A204.1 (cell line): ENCODE results near the gene C6orf15.

Source experiments
- FAIRE-seq: peaks from 2 replicates; lab custom pipeline; 2012; peaks lifted over from hg19 to GRCh38; lab: Jason Lieb, UNC

The C6orf15 gene

DNA sequence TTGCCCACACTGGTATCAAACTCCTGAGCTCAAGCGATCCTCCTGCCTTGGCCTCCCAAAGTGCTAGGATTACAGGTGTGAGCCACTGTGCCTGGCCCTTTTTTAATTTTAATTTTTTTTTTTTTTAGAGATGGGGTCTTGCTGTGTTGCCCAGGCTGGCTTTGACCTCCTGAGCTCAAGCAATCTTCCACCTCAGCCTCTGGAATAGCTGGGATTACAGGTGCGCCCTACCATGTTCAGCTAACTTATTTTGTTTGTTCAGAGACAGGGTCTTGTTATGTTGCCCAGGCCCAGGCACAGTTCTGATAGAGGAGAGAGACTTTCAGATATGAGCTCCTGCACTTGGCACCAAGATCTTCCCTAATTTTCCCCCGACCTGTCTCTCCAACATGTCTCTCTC, 18.4 kb upstream of the C6orf15 start:
- no peak for FAIRE-seq

DNA sequence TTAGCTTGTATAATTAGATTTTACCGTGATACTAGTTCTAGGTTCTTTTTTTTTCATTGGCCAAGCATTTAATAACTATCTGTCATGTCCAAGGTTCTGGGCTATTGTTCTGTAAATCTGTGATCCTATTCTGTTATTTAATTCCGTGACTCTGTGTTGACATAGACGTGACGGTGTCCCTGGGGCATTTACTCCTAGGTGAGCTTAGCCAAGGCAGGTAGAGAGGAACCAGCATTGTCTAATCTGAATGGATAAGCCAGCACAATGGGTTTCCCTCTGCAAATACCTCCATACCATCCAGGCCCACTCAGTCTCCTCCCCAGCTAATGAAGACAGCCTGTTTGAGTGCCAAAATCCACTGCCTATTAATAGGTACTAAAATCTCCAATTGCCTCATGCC, 16.8 kb upstream of the C6orf15 start:
- FAIRE-seq: no peak

DNA sequence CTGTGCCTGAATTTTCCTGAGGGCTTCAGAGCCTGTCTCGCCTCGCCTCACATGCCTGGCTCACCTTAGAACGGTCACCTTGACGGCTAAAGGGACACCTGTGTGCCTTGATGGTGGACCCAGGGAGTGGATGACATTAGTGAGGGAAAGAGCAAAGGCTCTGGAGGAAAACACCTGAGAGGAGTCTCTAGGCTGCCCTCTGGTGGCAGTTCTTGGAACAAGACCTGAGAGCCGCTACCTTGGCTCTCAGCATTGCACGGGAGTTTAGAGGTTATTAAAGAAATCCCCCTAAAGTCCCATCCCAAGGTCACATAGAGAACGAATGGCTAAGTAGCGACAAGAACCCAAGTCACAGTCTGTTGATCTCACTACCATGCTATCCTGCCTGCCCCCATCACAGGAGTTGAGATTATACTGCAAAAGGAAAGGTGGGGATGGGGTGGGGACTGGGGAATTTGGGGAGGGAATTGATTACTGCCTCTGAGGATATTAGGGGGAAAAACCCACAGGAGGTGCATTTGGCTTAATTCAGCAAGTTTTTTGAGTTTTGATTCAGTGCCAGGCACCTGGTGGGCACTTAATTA, 15.8 kb upstream of the C6orf15 start:
- FAIRE-seq: no peak

DNA sequence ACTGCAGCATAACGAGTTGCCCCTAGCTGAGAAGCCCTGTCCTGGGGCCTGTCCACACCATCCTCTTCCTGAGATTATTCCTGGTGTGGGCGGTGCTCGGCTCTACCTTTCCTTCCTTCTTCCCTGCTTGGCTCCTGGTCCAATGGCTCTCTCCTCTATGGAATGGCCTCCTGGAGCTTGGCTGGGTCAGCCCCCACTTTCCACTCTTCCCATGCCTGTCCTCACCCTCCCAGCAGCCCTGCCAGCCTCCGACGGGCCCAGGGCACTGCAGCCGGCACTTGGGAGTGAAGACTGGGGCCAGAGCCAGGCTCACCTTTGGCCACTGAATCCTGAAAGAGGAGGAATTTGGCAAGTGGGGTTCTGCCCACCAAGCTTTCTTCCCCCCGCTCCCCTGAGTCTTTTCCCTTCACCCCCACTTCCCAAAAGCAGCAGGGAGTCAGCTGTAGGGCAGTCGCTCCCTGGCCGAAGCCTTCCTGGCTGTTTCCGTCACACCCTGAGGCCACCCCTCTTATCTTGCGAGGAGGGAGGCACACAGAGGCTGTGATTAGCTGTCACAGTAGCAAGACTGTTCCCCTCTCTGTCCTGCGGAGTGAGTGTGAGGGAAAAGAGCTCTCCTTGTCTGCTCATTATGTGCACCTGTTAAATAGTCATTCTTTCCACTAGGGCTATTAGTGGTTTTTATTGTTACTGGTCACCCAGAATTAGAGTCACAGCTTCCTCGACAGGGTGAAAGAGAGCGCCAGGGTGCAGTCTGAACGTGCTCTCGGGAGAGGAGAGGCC, 14.2 kb upstream of the C6orf15 start:
- FAIRE-seq: no peak

DNA sequence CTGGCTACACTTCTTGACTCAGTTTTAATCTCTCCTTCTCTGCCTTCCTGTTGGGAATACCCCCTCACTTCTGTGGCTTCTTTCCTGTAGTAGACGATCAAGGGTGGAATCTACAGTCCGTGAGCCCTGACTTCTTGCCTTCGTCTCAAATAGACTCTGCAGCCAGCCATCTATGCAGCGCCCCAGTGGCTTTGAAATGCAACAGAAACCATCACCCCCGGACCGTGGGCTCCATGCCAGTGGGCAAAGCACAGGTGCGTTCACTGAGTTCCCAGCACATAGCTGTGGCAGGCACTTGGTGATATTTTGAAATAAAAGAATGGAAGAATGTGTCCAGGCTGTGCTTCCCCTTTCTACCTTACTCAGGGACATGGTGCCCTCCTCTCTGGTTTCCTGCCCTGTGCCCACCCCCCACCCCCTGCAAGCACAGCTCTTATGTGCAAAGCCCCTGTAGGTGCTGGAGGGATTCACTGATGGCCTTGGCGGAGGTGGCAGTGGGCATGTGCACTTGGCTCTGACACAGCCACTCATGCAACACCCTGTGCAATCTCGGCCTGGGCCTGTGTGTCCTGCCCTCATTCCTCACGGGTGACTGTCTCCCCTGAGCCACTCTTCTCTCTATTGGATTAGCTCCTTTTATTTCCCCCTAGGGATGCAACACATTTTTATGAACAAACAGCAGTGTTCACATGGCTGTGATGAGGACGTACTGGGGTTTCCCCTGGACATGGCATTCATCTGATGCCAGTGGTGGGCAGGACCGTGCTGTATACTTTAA, 13.4 kb upstream of the C6orf15 start:
- no peak for FAIRE-seq

DNA sequence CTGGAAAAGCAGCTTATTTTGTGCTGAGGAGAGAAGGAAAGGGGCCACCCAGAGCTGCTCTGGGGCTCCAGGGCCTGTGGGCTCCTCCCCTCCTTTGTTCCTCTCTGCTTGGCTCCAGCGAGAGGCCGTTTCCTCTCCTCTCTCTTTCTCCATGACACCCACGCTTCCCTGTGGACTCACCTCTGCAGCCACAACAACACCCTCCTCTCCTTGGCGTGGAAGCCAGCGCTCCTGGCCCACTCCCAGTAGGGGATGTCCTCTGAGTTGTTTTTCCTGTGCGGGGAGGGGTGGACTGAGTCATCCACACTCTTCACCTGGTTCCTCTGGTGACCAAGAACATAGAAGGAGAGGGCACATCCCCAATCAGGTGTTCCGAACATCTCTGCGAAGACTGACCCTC, 12.8 kb upstream of the C6orf15 start:
- no peak for FAIRE-seq

DNA sequence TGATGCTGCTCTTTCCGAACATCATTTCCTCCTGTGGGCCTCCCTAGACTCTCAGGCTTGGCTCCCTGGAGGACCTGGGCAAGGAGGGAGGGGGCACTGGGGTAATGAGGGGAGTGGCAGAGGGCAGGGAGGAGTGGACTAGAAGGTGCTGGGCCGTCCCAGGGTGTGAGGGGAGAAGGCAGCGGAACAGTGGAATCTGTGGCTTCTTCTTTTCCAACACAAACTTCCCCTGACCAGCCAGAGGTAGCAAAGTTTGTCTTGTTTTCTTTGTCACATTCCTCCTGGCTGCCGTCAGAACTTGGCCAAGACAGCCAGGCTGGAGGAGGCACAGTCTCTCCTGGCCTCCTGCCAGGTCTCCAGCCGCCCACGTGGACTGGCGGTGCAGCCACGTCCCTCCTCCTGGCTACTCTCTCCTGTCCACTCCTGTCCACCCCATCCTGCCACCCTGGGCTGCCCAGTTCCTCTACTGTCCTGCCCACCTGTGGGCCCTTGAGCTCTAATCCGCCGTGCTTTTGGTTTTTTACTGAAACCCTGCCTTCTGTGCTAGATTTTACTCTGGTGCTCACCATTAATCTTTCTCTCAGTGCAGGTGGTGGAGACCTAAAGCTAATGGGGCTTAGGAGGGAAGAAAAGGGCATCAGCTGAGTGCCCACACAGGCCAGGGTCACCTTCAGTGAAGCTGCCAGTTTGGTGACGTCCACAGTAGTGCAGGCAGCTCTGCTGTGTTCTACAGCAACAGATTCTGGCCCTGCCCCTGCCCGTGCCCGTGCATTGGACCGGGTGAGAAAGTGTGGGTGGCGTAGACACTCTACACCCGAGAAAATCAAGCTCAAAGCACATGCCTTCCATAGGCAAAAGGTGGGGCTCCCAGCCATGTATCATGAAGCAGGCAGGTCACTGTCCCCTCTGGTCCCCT, 10.7 kb upstream of the C6orf15 start:
- FAIRE-seq: no peak

DNA sequence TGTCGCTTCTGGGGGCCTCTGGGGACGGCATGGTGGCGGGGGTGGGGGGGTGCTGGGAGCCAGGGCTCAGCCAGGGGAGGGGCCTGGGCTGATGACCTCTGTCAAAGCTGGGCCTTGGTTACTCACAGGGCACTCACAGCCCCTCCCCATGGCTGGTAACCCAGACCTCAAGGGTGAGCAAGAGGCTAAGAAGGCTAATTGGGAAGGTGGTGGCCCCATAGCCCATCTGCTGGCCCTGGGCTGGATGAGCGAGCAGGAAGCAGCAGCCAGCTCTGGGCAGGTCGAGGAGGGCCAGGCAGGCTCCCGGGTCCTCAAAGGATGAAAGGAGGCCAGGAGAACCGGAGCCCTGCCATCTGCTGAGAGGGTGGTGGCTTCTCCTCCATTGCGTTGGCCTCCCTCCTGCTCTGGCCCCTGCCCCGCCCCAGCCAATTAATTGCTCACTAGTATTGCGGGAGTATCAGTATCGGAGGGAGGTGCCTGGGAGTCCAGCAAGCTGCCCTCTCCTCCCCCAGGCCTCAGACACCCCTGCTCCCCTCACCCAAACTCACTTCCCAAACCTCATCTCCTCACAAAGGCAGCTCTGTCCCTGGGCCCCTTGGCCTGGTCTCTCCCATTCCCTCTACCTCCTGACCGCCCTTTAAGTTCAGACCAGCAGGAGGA, 8.9 kb upstream of the C6orf15 start:
- no peak for FAIRE-seq

DNA sequence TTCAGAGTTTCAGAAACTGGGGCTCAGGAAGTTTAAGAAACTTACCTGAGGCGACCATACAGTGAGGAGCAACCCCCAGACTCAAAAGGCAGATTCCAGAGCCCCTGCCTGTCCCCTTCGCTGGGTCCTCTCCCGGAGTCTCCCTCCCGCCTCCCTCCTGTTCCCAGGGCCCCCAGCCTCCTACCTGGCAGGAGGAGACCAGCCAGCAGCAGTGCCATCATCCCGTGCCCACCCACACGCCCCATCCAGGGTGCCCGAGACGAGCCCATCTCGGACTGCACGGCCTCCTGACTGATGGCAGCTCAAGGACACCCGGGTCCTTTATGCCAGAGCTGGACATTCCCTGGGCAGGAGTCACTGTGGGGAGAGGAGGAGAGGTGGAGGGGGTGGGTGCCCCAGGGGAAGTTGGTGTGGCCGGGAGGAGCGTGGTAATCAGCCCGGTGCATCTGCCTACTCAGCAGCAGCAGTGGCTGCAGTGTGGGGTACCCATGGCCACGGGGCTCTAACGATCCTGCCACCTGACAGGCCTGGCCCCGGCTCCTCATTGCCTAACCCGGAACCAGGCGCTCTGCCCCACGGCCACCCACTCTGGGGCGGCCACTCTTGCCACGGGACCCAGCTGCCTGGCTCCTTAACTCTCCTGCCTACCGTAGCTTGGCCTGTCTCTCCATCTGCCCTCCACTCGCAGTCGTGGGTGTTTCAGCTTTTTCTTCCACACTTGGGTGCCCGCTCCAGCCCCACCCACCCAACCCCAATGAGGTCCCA, 8.0 kb upstream of the C6orf15 start, which contains the start of gene CDSN:
TSS of gene CDSN (minus strand) at position 296 of the 765 bp plus-strand sequence. CDS start at position 269, 27 bp downstream.
- no peak for FAIRE-seq

DNA sequence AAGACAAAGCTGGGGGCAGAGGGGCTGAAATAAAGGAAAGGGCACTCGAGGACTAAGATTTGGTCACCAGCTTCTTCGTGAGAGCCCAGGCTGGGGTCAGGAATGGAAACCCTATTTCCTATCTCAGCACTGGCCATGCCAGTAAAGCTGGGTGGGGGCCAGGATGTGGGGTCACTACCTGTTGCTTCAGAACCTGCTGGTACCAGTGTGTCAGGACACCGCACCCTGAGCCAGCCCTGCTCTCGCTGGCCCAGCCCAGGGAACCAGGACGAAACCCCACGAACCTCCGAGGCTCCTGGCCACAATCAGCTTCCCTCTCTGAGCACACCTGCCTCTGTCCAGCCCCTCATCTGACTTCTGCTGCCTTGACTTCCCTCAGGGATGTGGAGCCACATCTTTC, 5.8 kb upstream of the C6orf15 start:
- FAIRE-seq: no peak

DNA sequence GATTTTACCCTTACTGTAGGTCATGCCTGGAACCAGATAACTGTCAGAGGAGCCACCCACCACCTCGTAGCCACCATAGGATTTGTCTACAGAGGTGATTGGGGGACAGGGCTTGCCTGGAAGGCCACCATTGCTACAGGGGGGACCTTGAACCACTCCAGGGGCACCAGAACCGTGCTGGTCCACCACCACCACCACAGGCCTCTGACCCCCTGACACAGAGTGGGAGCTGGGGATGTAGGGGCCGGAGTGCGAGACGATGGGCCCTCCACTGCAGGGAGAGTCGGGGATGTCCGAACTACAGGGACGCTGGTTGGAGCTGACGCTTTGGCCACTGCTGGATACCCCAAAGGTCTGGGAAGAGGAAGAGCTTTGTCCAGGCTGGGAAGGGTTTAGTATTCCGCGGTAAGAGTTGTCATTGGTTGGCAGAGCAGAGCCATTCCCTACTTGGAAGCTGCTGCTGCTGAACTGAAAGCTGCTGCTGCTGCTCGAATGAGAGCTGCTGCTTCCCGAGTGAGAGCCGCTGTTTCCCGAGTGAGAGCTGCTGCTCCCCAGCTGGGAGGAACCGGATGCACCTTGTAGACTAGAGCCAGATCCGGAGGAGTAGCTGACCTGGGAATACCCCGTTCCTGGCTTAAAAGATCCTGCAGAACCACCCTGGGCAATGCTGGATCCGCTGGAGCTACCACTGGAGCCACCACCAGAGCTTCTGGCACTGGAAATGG, 4.4 kb upstream of the C6orf15 start:
- FAIRE-seq: no peak

DNA sequence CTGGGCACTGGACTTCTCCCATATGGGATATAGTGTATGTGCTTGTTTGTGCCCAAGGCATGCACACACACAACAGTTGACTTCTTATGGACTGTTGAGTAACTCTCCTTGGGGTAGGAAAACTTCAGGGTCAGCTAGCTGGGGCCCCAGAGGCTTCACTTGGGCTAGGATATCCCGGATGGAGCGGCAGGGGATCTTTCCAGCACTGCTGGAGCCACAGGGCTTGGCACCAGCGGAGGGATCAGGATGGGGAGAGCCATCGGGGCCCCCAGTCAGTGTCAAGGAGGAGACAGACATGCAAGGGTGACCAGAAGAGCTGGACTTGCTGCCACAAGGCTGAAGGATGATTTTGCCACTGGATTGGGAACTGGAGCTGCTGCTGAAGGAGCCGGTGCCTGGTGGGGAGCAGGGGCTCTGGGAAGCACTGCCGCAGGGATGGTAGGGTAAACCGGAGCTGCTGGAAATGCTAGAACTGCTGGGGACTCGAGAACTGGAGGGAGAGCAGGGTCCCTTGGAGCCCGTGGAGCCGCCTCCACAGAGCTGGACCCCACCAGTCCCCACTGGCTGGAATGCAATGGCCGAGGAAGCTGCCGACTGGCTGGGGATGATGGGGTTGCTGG, 3.7 kb upstream of the C6orf15 start:
- no peak for FAIRE-seq

DNA sequence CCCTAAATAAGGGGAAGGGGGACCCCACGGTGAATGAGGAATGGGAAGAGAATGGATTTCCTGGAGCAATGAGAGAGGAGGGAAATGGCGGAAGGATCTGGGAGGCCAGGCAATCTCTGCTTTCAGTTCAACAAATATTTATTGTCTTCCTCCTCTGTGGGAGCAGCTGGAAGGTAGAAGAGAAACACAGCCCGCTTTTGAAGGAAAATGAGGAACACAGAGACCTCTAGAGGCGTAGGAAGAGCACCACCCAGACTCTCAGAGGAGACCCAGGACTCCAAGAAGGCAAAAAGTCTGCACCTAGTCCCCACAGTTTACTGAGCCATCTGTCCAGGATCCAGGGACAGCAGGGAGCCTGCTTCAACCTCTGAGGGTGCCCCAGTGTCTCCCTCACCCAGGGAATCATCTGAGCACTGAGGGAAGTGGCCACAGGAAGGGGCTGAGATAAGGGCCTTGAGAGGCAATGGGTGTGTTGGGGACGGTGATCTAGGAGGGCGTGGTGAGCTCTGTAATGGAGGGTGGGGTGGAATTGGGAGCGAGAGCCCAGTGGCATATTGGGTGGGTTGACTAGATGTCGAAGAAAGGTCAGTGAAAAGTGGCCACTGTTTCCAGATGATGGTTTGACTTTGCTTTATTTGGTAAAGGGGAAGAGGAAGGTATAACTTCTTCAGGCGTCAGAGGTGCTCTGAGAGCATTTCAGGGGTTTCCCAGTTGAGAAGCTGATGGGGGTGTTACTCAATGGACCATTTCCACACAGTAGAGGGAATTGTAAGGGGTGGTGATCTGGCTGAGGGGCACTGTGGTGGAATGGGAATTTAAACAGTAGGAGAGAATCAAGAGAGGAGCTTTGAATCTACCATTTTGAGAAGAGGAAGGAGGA, 2.8 kb upstream of the C6orf15 start:
- FAIRE-seq: no peak

DNA sequence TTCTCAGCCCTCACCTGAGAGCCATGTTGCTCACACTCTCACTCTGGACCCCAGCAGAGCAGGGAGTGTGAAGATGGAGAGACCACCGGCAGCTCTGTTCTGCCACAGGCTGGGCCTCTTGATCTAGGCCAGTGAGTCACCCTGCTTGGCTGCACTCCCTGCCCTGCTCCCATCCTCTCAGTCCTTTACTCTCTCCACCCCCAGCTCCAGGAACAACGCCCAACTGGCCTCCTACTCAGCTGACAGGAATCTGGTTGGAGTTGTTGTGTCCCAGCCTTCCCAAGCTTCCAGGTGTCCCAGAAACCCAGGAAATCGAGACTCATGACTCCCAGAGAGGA, 2.1 kb upstream of the C6orf15 start, which contains the start of gene PSORS1C1:
TSS of gene PSORS1C1 (plus strand) at position 260 of the 338 bp plus-strand sequence. CDS start 14,833 bp downstream, outside the sequence.
- FAIRE-seq: no peak

DNA sequence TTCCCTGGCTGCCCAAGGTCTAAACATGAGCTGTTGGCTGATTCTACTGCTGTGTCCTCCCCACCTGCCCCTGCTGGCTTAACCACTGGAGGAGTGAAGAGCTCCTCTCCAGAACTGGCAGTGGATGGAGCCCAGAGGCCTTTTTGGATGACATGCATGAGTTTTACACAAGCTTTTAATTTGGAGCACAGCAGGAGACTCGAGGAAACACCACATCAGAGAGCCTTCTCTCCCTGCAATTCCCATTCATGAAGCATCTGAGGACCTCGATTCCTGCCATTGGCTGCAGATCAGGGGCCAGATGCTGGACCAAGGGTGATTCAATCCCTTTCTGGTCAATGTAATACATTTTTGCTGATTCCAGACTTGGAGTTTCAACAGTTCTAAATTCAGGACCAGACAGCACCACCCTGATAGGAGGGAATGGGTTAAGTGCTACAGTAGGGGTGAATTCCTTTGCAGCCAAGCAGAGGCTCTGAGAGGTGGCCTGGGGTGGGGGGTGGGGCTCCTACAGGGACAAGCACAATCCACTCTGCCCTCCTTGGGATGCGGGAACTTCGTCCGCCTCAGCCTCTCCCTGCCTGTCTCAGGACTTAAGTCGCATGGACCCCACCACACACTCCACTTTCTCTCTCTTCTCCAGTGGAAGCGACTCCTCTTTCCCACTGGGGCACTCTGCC, 1.6 kb upstream of the C6orf15 start:
- FAIRE-seq: no peak

DNA sequence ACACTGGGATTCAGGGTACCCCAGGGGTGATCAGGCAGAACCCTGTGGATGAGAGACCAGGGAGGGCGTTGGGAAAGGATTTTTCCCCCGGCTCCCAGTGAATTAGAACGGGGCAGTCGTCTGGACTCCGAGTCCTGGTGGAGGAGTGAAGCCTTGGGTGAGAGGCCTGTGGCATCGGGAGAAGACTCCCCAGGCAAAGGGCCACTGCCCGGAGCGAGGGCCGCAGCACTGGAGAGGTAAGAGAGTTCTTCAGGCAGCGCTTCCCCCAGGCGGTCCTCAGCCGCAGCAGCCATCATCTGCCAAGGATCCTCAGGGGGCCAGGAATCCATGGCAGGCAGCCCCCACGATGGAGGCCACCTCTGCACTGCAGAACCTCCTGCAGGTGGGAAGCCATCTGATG, 663 bp downstream of the C6orf15 start:
- no peak for FAIRE-seq

DNA sequence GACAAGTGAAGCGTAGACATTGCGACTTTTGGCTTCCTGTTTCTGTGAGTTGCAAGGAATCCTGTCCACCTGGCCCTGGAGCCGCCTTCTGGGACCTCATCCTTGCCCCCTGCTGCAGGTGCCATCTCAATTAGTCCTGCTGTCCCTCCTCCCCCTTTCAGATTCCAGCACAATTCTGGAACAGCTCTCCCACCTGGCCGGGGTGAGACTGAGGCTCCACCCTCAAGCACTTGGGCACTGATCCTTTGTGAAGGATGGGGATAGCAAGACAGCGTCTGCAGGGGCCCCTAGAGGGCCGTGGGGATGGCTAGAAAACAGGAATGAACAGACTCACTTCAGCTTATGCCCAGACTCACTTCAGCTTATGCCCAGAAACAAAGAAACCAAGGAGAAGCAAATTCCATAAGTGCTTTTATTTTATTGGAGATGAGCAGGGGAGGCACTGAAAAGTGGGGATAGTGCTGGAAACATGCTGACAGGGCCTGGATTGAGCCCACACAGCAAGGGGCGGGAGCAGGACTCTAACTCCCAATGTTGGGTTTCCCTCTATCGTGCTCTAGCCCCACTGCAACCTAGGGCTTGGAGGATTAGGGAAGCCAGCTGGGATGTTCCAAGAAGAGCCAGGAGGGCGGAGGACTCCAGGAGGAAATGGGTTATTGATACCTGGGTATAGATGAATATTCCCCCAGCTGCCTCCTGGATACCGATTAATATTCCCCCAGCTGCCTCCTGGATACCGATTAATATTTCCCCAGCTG, 1.4 kb downstream of the C6orf15 start:
- no peak for FAIRE-seq
